Left lung (tissue), 10 donors: Measurements from ENCODE around the gene EYA2. TPM values are rescaled to one million over a fixed set of nuclear protein-coding genes. Genes with fewer than 3 reads are reported as not detected.
A peak's percentile ranks its signal among the peaks of the same experiment; 100 is the strongest.

Source experiments
- ATAC-seq: fragments of 200-7000 bp; cut with Tn5 transposase; one replicate; pipeline ENCODE4 v1.9.1; 2020; ENCODE audit warnings: moderate library complexity
- DNase-seq, 4 donors: peaks; one replicate each; pipeline ENCODE4 v3.0.0-alpha.2; 2013 to 2020
- H3K27ac ChIP-seq, 2 donors: fragments of 200-600 bp; sonication (generic) in 1 of 2; one replicate each; pipeline versions ENCODE4 v1.5.0 to v1.8.0; 2020 to 2021
- H3K27me3 ChIP-seq, 2 donors: fragments of 200-600 bp; sonication (generic) in 1 of 2; one replicate each; pipeline versions ENCODE4 v1.5.0 to v1.8.0; 2020 to 2021
- H3K36me3 ChIP-seq, 2 donors: fragments of 200-600 bp; sonication (generic) in 1 of 2; one replicate each; pipeline versions ENCODE4 v1.5.0 to v1.8.0; 2020 to 2021
- H3K4me1 ChIP-seq, 2 donors: fragments of 200-600 bp; one replicate each; pipeline ENCODE4 v1.8.0; 2021
- H3K4me3 ChIP-seq, 2 donors: fragments of 200-600 bp; sonication (generic) in 1 of 2; one replicate each; pipeline versions ENCODE4 v1.5.0 to v1.8.0; 2020 to 2021; ENCODE audit warnings: mild to moderate bottlenecking in 1 of 2
- H3K9me3 ChIP-seq, 2 donors: fragments of 200-600 bp; sonication (generic) in 1 of 2; one replicate each; pipeline versions ENCODE4 v1.5.0 to v1.8.0; 2020 to 2021
- CTCF ChIP-seq, 2 donors: fragments of 200-600 bp; sonication (generic) in 1 of 2; IDR thresholded peaks; one replicate each; pipeline versions ENCODE4 v1.5.0 to v1.8.0; 2021; ENCODE audit warnings: antibody characterized with exemption in 2 of 2
- intact Hi-C, 2 donors: fragments of 100-400 bp; cut with DNase I; formaldehyde crosslinking; loops; one replicate each; pipeline versions ENCODE4 v1.11.2 to v1.14.2; 2022
- polyA plus RNA-seq, 6 donors: library from polyadenylated mRNA; unstranded; fragments of 120-200 nt; gene quantifications; one replicate each; pipeline ENCODE4 v1.2.1, GENCODE V29; 2013; ENCODE audit not compliant: insufficient read length in 6 of 6
- total RNA-seq, 2 donors: library from RNA; stranded (reverse); fragmentation: NEBNext Ultra II Directional; extraction: Animal tissue kit (Norgen Biotek cat#: 25700); gene quantifications; one replicate each; pipeline ENCODE4 v1.2.1, GENCODE V29; 2021
- donor health status: DM: no; HTN: yes; CAD: no.
- donor health status: DM: no; HTN: no; CAD: no.

EYA2 gene
- total and polyA plus RNA-seq, 8 donors: 0.77 to 2.3 (median 1.2) TPM

- Histone ChIP-seq H3K4me3 (no peak overlapping the region), H3K4me1 (no peaks in the 10 kb centered on the region), H3K27ac (no peak overlapping the region), H3K36me3 (no peaks in the 10 kb centered on the region), H3K27me3 (peaks cover 0 to 58% of the 10 kb centered on the region in 2 donors), H3K9me3 (no peaks in the 10 kb centered on the region)
- ATAC-seq: no peak
- intact Hi-C loops: no loop called here
- TF ChIP-seq CTCF (IDR thresholded peaks at IDR 0.05): no peak
- no peak for DNase-seq
These were observed 10.8 kb upstream of the EYA2 start for GRCh38 chr20:46883892-46884291.

GRCh38 chr20:46890682-46891081, 4.0 kb upstream of the EYA2 start:
- peaks cover 10 to 70% of the 10 kb centered on the region in 2 donors for H3K27me3 ChIP-seq
- H3K9me3 ChIP-seq: peaks cover 0 to 10% of the 10 kb centered on the region in 2 donors
- intact Hi-C loops: no loop called here
- no peak overlapping the region for H3K27ac ChIP-seq
- ATAC-seq (no peak), DNase-seq (no peak)
- H3K4me1 ChIP-seq: no peaks in the 10 kb centered on the region
- no peak overlapping the region for H3K4me3 ChIP-seq
- no peak for TF ChIP-seq CTCF (IDR thresholded peaks at IDR 0.05)
- H3K36me3 ChIP-seq: no peaks in the 10 kb centered on the region

- H3K27me3 ChIP-seq: peaks cover 32 to 80% of the 10 kb centered on the region in 2 donors
- no peak for DNase-seq
- H3K4me1 ChIP-seq: no peaks in the 10 kb centered on the region
- no peak for ATAC-seq
- H3K4me3 ChIP-seq: no peak overlapping the region
- TF ChIP-seq CTCF (IDR thresholded peaks at IDR 0.05): no peak
- peaks cover 0 to 10% of the 10 kb centered on the region in 2 donors for H3K9me3 ChIP-seq
- H3K27ac ChIP-seq: no peak overlapping the region
- intact Hi-C loops: no loop called here
- H3K36me3 ChIP-seq: no peaks in the 10 kb centered on the region
These were observed 1.6 kb upstream of the EYA2 start for GRCh38 chr20:46893051-46893450.

- H3K9me3 ChIP-seq: peaks cover 0 to 10% of the 10 kb centered on the region in 2 donors
- TF ChIP-seq CTCF (IDR thresholded peaks at IDR 0.05): no peak
- no peaks in the 10 kb centered on the region for H3K36me3 ChIP-seq
- intact Hi-C loops: no loop called here
- no peaks in the 10 kb centered on the region for H3K4me1 ChIP-seq
- no peak overlapping the region for H3K4me3 ChIP-seq
- ATAC-seq: no peak
- H3K27ac ChIP-seq: no peak overlapping the region
- H3K27me3 ChIP-seq: peaks cover 33 to 83% of the 10 kb centered on the region in 2 donors
- DNase-seq: no peak
These were observed 615 bp upstream of the EYA2 start for GRCh38 chr20:46893877-46894578.

- Histone ChIP-seq H3K4me3 (peak overlapping the region in 1 of 2 donors; percentile 18), H3K9me3 (peaks cover 0 to 9% of the 10 kb centered on the region in 2 donors), H3K36me3 (no peaks in the 10 kb centered on the region), H3K27me3 (peaks cover 33 to 94% of the 10 kb centered on the region in 2 donors), H3K27ac (no peak overlapping the region), H3K4me1 (no peaks in the 10 kb centered on the region)
- peak in 1 of 4 donors; percentile 72 for DNase-seq
- ATAC-seq: no peak
- intact Hi-C loops: no loop called here
- TF ChIP-seq CTCF (IDR thresholded peaks at IDR 0.05): no peak
These were observed 595 bp downstream of the EYA2 start for GRCh38 chr20:46894971-46895905.
